ENCODE measurements around the gene POU2AF3.
"Not testable (repeated sequence)": the region's sequence is repeated elsewhere in the genome, so short reads cannot be mapped to it uniquely, and the experiment has no call there.

POU2AF3 gene, protein sequence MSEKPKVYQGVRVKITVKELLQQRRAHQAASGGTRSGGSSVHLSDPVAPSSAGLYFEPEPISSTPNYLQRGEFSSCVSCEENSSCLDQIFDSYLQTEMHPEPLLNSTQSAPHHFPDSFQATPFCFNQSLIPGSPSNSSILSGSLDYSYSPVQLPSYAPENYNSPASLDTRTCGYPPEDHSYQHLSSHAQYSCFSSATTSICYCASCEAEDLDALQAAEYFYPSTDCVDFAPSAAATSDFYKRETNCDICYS

GRCh38 chr11:111298413-111299100 is at the start of gene POU2AF3:
Gene POU2AF3, plus strand, starts transcription at chr11:111298546. Its CDS starts 36 bp downstream, at chr11:111298582.
- no peak for DNase-seq

DNA sequence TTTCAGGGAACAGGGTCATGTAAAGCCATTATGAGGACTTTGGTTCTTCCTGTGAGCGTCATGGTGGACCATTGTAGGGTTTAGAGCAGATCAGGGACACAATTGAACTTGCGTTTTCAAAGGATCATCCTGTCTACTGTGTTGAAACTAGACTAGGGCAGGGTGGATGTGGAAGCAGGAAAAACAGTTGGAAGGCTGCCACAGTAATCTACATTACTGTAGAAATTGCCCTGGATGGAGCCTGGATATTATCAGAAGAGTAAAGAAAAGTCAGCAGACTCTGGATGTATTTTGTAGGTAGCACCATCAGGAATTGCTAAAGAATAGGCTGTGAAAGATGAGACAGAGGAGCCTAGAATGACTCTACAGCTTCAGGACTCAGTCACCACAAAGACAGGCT is 47.4 kb upstream of the POU2AF3 start:
- no peak for DNase-seq

GRCh38 chr11:111253131-111253530 is 45.2 kb upstream of the POU2AF3 start:
- no peak for DNase-seq

DNA sequence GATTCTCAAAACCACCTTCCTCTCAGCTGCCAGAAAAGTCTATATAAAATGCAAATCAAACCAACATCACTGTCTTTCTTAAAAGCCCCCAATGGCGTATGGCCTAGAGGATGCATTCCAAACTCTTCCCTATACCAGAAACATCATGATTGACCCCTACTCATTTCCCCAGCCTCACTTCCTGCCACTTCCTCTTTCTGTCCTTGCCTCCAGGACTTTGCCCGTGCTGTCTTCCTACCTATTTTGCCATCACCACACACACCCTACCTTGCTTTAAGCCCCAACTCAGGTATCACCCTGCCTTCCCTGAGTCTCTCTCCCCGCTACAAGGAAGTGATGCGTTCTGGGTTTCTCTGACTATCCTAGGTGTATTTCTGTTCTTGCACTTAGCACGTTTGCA is 44.7 kb upstream of the POU2AF3 start:
- DNase-seq = no peak

DNA sequence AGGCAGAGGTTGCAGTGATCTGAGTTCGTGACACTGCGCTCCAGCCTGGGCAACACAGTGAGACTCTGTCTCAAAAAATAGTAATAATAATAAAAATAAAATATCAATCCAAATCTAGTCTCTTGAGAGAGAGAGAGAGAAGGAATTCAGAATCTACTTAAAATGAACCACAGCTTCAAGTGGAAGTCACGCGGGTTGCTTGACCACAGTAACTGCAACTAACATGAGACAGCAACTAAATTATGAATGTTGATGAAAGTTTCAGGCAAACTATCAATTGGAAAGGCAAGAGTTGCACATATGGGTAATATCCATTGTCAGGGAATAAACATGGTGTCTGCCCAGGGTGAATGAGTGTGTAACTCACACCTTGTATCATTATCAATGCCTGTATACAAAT is 40.3 kb upstream of the POU2AF3 start:
- DNase-seq = no peak

- DNase-seq = no peak
Observed at GRCh38 chr11:111259896-111260295, 38.5 kb upstream of the POU2AF3 start.

- DNase-seq = no peak
Observed at GRCh38 chr11:111260811-111261210, 37.5 kb upstream of the POU2AF3 start.

DNA sequence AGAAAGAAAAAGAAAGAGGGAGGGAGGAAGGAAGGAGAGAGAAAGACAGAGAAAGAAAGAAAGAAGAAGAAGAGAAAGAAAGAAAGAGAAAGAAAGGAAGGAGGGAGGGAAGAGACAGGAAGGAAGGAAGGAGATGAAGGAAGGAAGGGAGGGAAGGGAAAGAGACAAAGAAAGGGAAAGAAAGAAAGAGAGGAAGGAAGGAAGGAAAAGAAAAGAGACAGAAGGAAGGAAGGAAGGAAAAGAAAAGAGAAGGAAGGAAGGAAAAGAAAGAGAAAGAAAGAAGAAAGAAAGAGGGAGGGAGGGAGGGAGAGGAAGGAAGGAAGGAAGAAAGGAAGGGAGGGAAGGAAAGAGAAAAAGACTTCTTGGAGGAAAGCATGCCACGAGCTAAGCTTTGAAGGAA is 33.7 kb upstream of the POU2AF3 start:
- DNase-seq = no peak

GRCh38 chr11:111265421-111265820 is 32.9 kb upstream of the POU2AF3 start:
- no peak for DNase-seq

DNA sequence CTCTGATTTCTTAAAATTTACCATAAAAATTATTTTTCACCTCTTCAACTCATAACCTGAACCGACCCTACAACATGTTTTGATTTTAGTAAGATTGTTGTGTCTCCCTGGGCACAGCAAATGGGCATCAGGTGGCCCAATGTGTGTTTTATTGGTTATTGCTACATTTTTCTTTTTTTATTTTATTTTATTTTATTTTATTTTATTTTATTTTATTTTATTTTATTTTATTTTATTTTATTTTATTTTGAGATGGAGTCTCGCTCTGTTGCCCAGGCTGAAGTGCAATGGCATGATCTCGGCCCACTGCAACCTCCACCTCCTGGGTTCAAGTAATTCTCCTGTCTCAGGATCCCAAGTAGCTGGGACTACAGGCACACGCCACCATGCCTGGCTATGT is 30.0 kb upstream of the POU2AF3 start:
- not testable (repeated sequence) for DNase-seq

DNA sequence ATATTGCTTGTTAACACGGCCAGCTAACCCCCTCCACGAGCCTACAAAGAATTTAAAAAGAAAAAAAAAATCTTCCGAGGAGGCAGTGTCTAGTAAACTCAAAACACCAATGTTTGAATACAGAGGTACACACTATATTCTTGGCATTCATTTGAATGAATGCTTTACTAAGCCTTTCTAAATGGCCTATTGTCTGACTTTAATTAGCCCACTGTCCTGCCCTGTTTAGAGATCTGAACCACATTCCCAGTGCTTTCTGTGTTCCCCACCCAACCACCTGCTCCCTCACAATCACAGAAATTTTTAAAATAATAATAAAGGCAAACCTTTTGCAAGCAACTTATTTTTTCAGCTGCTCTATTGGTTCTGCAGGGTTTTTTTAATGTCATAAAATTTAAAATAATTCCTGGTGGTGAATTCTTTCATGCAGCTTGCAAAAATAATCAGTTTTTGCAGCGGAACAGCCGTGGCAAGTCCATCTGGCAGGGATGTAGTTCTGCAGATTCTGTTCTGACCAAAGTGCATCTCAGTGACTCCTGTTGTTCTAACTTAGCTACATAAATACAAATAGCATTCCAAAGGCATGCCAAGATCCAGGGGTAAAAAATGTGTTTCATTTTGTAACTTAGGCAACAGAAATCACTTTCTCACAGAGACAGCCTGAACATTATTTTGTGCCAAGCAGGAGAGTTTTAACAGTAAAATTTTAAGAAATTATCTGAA is 29.0 kb upstream of the POU2AF3 start:
- no peak for DNase-seq

DNA sequence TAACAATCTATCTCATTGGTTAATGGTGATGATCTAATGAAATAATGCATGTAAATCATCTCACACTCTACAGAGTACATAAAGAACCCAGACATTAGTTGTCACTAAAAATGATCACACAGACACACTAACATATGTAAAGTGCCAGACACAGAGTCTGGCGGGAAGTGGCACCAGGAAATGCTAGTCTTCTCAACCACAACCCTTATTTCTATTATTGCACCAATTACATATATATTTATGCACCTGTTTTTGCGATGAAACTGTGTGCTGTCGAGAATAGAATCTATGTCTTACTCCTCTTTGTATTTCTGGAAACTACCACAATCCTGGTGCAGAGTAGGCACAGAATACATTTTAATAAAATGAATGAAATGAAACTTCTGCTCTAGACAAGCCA is 25.9 kb upstream of the POU2AF3 start:
- DNase-seq = no peak

DNA sequence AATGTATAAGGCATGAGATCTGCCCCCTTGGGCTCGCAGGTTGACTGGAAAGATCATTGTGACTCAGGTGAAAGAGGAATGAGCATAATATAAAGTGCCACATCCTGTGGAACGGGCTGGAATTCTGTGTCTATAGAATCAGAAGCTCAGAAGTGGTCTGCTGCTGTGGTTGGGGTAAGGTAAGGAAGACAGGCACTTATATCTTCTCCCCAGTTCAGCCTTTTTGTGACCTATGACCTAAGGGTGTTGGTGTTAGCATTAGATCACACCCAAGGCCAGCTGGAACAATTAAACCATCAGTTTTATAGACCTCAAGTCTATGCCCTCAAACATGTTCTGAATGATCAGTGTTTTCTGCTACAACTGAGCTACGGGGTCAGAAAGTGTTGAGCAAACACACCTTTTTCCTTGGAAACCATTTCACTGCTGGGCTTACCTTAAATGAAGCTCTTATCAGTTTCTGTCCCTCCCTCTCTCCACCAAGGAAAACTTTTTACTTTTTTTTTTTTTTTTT is 15.7 kb upstream of the POU2AF3 start:
- no peak for DNase-seq

DNA sequence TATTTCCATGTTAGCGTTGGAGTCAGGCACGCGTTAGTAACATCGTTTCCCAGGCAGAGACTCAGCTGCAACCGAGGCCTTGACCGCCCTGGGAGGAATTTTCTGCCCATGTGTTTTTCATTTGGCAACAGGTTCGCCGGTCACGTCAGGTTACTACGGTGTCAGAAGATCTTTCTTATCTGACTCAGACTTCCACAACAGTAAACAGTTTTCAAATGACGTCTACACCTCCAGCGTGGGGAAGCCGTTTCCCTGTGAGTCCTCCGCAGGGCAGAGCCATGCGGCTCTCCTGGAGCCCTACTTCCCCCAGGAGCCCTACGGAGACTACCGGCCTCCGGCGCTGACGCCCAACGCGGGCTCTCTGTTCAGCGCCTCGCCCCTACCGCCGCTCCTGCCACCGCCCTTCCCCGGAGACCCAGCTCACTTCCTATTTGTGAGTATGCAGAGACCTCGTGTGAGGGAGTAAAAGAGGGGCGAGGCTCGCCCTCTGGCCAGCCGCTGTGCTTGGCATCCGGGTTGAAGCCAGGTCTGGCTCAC is 14.3 kb upstream of the POU2AF3 start:
- DNase-seq = no peak

DNA sequence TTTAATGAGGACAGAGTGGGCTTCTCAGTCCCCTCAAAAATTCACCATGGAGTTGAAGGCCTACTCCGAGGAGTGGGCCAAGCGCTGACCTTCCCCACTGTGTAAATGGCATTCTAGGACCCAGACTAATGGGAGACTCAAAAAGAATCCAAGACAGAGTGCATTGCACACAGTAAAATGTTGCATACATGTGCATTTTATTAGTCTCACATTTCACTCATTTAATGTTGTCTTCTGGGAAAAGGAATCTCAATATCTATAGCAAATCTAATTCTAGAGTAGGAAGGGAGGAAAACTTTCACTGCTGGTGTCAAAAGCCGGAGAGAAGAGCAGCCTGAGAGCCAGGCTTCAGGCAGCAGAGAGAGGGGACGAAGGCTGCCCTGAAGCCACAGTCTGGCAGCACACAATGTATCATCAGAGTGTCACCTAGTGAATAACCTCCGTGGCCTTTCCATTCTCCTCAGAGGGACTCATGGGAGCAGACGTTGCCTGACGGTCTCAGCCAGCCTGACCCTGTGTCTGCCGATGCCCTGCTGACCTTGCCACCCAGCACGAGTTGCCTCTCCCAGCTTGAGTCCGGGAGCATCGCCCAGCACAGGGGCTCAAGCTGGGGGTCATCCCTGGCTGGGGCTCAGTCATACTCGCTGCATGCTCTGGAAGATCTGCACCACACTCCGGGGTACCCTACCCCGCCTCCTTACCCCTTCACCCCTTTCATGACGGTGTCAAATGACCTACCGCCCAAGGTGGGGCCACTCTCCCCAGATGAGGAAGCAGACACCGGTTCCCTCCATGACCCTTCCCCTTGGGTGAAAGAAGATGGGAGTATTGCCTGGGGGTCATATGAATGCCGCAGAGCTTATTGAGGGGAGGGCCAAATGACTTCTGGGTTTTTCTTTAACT is 12.9 kb upstream of the POU2AF3 start:
- DNase-seq = no peak

DNA sequence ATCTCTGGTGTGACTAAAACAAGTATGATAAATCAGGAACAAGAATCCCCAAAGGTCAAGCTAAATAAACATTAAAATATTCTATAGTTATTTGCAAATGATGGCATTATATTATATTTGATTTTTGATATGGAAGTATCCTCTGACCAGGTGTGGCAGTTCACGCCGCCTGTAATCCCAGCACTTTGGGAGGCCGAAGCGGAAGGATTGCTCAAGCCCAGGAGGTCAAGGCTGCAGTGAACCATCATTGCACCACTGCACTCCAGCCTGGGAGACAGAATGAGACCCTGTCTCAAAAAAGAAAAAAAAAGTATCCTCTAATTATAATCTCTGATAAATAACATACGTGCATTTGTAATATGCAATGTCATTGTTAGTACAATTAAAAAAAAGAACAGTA is 6.6 kb upstream of the POU2AF3 start:
- no peak for DNase-seq

- DNase-seq = not testable (repeated sequence)
Observed at GRCh38 chr11:111292408-111292807, 5.9 kb upstream of the POU2AF3 start.

DNA sequence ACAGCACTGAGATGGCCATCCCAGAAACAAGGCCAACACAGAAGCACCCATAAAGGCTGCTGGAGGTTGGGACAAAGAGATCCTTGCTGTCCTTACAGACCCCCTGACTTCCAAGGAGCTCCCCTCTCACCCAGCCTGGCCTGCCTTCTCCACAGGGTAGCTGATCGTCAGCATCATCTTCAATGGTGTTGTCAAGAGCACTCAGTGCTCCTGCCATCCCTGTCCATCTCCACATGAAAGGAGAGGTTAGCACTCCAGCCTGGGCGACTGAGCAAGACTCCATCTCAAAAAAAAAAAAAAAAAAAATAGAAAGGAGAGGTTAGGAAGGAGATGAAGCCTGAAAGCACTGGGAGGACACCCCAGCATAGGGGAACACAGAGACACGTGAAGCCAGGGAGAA is 2.1 kb upstream of the POU2AF3 start:
- no peak for DNase-seq

DNA sequence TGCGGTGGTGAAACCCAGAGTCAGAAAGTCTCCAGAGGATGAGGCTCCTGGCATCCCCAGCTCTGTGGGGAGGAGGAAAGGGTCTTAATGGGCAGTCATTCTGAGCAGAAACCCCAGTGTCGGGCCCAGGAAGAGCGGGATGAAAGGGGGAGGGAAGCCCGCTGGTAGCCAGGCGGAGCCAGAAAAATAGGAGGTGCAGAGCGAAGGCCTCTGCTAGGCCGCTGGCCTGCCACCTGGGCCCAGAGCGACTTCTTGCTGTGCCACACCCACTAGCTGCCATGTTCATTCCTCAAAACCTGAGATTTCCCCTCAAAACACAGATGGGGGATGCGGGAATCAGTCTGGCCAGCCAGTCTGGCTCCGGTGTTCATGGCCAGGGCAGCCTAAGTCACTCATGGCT is 650 bp upstream of the POU2AF3 start:
- DNase-seq = no peak

DNA sequence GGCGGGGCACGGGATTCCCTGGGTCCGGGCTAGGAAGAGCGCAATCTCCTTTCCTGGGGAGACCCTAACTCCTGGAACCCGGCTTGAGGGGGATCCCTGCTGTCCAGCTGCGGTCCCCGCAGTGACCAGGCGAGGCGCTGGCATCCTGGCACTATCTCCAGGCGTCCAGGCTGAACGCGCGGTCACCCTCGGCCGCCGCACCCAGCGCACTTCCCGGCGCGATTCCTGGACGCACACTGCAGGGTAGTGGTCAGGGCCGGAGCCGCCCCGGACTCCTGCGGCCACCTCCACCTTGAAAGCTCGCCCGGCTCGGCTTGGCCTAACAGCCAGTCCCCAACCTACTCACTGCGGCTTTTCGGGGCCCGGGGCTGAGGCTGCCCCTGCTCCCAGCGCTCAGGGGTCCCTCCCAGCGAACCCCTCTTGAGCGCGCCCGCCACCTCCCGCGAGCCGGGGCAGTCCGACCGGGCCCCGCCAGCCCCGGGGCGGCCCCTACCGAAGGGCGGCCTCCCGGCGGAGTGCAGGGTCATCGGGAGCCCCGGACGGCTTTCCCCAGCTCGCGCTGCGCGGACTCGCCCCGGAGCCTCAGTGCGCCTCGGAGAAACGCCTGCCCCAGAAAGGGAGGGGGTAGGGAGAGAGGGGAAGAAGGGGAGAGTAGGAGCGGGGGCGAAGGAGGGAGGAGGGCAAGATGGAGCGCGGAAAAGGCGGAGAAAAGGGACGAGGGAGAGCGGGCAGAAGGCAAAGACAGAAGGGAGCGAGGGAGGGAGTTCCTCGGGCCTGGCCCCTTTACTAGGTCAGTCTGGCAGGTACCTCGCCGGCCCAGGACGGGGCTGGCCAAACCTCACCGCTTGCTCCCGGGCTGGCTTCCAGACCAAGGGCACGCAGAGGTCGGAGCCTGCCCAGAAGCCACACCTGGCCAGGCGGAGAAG is 1.0 kb downstream of the POU2AF3 start:
- no peak for DNase-seq

DNA sequence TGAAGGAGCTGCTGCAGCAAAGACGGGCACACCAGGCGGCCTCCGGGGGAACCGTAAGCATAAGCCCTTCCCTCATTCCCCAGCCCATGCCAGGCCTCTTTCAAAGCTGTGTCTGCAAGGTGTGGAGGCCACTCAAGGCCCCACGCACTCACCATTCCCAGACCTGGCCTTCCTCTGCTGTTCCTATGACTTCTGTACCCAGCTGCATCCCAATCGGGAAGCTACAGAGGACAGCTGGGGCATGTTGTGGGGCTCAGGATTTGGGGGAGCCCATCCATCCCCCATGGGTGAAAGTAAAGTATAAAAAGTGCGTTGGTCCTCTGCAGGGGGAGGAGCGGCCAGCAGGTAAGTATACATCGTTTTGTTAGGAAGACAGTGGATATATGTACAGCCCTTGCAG is 2.2 kb downstream of the POU2AF3 start:
- no peak for DNase-seq
